Measurements from ENCODE around the gene GUCY2F.

GUCY2F gene

DNA sequence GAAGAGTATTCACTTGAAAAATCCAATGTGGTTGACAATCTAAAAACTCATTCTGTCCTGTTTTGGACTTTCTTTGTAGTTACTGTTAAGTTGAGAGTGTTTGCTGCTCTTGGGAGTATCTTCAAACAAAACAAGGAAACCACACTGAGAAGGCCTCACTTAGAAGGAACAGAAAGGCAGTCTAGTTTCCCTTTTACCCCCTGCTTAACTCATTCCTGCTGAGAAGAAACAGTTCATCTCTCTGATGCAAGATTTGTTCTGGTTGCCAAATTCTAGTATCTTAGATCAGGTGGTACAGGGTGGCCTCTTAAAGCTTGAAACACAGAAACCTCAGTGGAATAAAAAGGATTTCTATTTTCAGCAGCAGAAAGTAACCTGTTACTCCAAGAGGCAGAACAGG lies 41.4 kb downstream of the GUCY2F start:
- TF ChIP-seq, protein P1, sequence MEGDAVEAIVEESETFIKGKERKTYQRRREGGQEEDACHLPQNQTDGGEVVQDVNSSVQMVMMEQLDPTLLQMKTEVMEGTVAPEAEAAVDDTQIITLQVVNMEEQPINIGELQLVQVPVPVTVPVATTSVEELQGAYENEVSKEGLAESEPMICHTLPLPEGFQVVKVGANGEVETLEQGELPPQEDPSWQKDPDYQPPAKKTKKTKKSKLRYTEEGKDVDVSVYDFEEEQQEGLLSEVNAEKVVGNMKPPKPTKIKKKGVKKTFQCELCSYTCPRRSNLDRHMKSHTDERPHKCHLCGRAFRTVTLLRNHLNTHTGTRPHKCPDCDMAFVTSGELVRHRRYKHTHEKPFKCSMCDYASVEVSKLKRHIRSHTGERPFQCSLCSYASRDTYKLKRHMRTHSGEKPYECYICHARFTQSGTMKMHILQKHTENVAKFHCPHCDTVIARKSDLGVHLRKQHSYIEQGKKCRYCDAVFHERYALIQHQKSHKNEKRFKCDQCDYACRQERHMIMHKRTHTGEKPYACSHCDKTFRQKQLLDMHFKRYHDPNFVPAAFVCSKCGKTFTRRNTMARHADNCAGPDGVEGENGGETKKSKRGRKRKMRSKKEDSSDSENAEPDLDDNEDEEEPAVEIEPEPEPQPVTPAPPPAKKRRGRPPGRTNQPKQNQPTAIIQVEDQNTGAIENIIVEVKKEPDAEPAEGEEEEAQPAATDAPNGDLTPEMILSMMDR (IDR thresholded peaks at IDR 0.05) = no peak
- Histone ChIP-seq H3K4me1 (ENCODE audit: control insufficient read depth in 1 of 2, insufficient read depth in 1 of 2, low read depth in 1 of 2, low read length in 1 of 2) (no peaks in the 10 kb centered on the region), H3K27ac (no peak overlapping the region), H3K36me3 (no peaks in the 10 kb centered on the region), H3K4me3 (ENCODE audit: low read depth in 1 of 2, low read length in 1 of 2) (no peak overlapping the region), H3K27me3 (no peaks in the 10 kb centered on the region), H3K9me3 (no peaks in the 10 kb centered on the region)

DNA sequence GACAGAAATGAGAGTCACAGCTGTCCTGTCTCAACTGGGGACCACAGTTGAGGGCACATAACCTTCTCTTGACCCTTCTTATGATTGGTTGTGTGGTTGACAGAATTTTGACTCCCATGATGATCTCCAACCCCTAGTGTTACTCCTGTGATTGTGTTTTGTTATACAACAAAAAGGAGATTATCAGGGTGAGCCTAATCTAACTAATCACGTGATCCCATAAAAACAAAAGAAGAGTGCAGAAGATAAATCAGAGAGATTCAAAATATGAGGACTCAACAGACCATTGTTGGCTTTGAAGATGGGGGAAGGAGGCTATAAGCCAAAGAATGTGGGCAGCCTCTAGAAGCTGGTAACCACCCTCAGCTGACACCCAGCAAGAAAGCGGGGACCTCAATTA lies 72.7 kb downstream of the GUCY2F start:
- no peaks in the 10 kb centered on the region for H3K27me3 ChIP-seq

DNA sequence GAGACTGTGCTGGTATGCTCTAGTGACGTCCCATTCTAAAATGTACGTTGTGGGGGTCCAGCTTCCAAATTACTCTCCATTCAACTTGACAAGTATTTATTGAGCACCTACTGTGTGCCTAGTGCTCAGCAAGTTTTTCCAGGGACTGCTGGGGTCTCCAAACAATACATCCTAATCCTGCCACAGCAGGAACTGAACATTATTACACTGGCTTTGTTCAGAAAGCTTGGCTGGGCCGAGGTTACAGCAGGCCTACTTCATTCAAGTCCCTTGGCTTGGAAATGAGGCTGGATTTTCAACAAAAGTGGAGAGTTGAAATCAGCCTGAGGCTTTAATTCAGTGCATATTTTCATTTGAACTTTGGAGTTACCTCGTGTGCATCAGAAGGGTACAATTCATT lies 78.0 kb downstream of the GUCY2F start:
- Histone ChIP-seq H3K27ac (no peak overlapping the region), H3K4me3 (ENCODE audit: low read depth in 1 of 2, low read length in 1 of 2) (no peak overlapping the region), H3K4me1 (ENCODE audit: control insufficient read depth in 1 of 2, insufficient read depth in 1 of 2, low read depth in 1 of 2, low read length in 1 of 2) (no peaks in the 10 kb centered on the region), H3K27me3 (no peaks in the 10 kb centered on the region), H3K9me3 (no peaks in the 10 kb centered on the region), H3K36me3 (no peaks in the 10 kb centered on the region)
- TF ChIP-seq, protein P1 (IDR thresholded peaks at IDR 0.05) = no peak

More for the DNA sequence above, 72.7 kb downstream of the GUCY2F start:
- no peak overlapping the region for H3K4me3 ChIP-seq (ENCODE audit: low read depth in 1 of 2, low read length in 1 of 2)
- H3K27ac ChIP-seq = no peak overlapping the region
- no peaks in the 10 kb centered on the region for H3K36me3 ChIP-seq
- TF ChIP-seq, protein P1 (IDR thresholded peaks at IDR 0.05) = no peak
- no peaks in the 10 kb centered on the region for H3K4me1 ChIP-seq (ENCODE audit: control insufficient read depth in 1 of 2, insufficient read depth in 1 of 2, low read depth in 1 of 2, low read length in 1 of 2)
- H3K9me3 ChIP-seq = no peaks in the 10 kb centered on the region

DNA sequence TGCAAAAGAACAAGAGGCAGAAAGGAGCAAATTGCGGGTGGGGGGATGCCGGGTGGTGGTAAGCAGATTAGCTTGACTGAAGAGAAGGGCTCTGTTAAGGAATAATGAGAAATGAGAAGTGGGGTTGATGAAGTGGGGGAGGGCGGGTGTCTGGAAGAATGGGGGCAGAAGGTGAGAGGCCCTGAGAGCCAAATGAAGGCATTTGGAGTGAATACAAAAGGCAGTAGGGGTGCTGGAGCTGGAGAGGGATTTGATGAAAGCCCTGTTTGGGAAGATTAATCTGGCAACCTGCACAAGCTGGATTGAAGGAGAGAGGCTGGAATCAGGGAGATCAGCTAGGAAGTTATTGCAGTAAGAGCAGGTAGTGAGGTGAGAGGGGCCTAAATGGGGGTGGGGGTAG lies 82.1 kb downstream of the GUCY2F start:
- Histone ChIP-seq H3K4me3 (ENCODE audit: low read depth in 1 of 2, low read length in 1 of 2) (no peak overlapping the region), H3K27me3 (no peaks in the 10 kb centered on the region), H3K36me3 (no peaks in the 10 kb centered on the region), H3K9me3 (no peaks in the 10 kb centered on the region), H3K4me1 (ENCODE audit: control insufficient read depth in 1 of 2, insufficient read depth in 1 of 2, low read depth in 1 of 2, low read length in 1 of 2) (no peaks in the 10 kb centered on the region), H3K27ac (no peak overlapping the region)
- TF ChIP-seq, protein P1 (IDR thresholded peaks at IDR 0.05) = no peak

DNA sequence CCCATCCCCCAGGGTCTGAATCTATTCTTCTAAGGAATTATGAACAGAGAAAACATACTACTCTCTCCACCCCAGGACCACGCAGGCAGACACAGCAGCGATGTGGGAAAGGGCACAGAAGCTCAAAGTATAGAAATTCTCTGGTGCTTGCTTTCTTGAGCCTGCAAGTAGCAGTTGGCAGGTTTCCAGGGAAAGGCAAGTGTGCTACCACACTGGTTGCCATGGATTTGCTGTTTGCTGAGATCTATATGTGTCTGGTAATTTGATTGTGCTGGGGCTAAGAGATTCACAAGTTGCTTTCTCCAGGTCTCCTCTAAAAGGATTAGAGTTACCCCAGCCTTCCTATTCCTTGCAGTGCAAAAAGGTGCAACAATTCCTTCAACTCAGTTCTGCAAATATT lies 83.1 kb downstream of the GUCY2F start:
- TF ChIP-seq, protein P1 (IDR thresholded peaks at IDR 0.05) = no peak
- H3K27ac ChIP-seq = no peak overlapping the region

DNA sequence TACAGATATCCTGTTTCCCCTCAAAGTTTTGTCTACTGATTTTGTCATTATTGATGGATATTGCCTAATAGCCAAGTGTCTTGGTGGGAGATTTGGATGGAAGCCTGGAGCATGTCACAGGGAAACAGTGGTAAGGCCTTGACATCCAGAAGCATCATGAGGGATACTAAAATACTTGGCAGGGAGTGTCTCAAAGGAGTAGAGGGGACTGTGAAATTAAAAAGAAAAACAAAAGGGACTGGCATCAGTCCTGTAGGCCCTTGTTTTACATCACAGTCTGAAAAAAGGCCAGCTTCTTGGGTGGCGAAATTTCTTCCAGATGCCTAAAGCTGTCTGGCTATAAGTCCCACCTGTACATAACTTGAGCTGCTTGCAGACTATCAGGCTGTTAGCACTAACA lies 83.8 kb downstream of the GUCY2F start:
- H3K4me3 ChIP-seq (ENCODE audit: low read depth in 1 of 2, low read length in 1 of 2) = no peak overlapping the region
- H3K27me3 ChIP-seq = no peaks in the 10 kb centered on the region
- H3K9me3 ChIP-seq = no peaks in the 10 kb centered on the region
- H3K4me1 ChIP-seq (ENCODE audit: control insufficient read depth in 1 of 2, insufficient read depth in 1 of 2, low read depth in 1 of 2, low read length in 1 of 2) = no peaks in the 10 kb centered on the region
- no peak overlapping the region for H3K27ac ChIP-seq
- TF ChIP-seq, protein P1 (IDR thresholded peaks at IDR 0.05) = no peak
- H3K36me3 ChIP-seq = no peaks in the 10 kb centered on the region

More for the DNA sequence above, 83.1 kb downstream of the GUCY2F start:
- Histone ChIP-seq H3K4me3 (ENCODE audit: low read depth in 1 of 2, low read length in 1 of 2) (no peak overlapping the region), H3K9me3 (no peaks in the 10 kb centered on the region), H3K4me1 (ENCODE audit: control insufficient read depth in 1 of 2, insufficient read depth in 1 of 2, low read depth in 1 of 2, low read length in 1 of 2) (no peaks in the 10 kb centered on the region), H3K27me3 (no peaks in the 10 kb centered on the region), H3K36me3 (no peaks in the 10 kb centered on the region)
